HEK293 (cell line): Measurements from ENCODE around the gene PNISR.
A peak's percentile ranks its signal among the peaks of the same experiment; 100 is the strongest.

ENCODE experiments used
- CTCF ChIA-PET: fragments of 350-600 bp; formaldehyde crosslinking; extraction: SDS; loops from one replicate; lab custom pipeline; 2021; ENCODE audit warnings: antibody characterized with exemption; lab: Yijun Ruan, JAX
- POLR2A ChIA-PET: fragments of 300-600 bp; formaldehyde crosslinking; extraction: SDS; loops from one replicate; lab custom pipeline; 2020; ENCODE audit warnings: antibody characterized with exemption, inconsistent platforms; lab: Yijun Ruan, JAX
- H3K27ac ChIP-seq: fragments of 200-500 bp; sonication (Bioruptor generic); 2 replicates; pipeline ENCODE4 v1.5.1; 2014; ENCODE audit warnings: low read depth, low read length, control low read depth, inconsistent platforms; ENCODE audit errors: extremely low read depth
- H3K36me3 ChIP-seq, 2 experiments: fragments of 200-500 bp in 1 of 2; sonication (Bioruptor generic) in 1 of 2; 1 replicate in 1 of 2; 2 replicates in 1 of 2; pipeline ENCODE4 v1.5.1; 2014 to 2017; ENCODE audit warnings: inconsistent platforms in 2 of 2, low read length in 2 of 2; ENCODE audit not compliant: control insufficient read depth in 2 of 2, insufficient read depth in 1 of 2
- H3K4me1 ChIP-seq: fragments of 200-500 bp; sonication (Bioruptor generic); 2 replicates; pipeline ENCODE4 v1.5.1; 2014; ENCODE audit warnings: mild to moderate bottlenecking, low read length, inconsistent platforms; ENCODE audit not compliant: control insufficient read depth, insufficient read depth
- H3K4me3 ChIP-seq: 2 replicates; pipeline ENCODE4 v1.5.1; 2011; ENCODE audit warnings: low read depth, mild to moderate bottlenecking, control low read depth, low read length, moderate library complexity
- H3K9me3 ChIP-seq: fragments of 200-500 bp; sonication (Bioruptor generic); 2 replicates; pipeline ENCODE4 v1.5.1; 2014; ENCODE audit warnings: low read depth, low read length, inconsistent platforms; ENCODE audit not compliant: control insufficient read depth, insufficient read depth
- AEBP2 ChIP-seq: fragments of 450-650 bp; formaldehyde crosslinking; IDR thresholded peaks from 2 replicates; pipeline ENCODE4 v1.5.1; 2016; ENCODE audit warnings: missing biosample characterization, missing genetic modification characterization, borderline replicate concordance
- CTCF ChIP-seq: fragments of 450-650 bp; formaldehyde crosslinking; IDR thresholded peaks from 2 replicates; pipeline ENCODE4 v1.5.1; 2016; ENCODE audit warnings: missing biosample characterization, missing genetic modification characterization
- FEZF1 ChIP-seq: fragments of 450-650 bp; formaldehyde crosslinking; IDR thresholded peaks from 2 replicates; pipeline ENCODE4 v1.5.1; 2016; ENCODE audit warnings: missing biosample characterization, missing genetic modification characterization
- GLIS2 ChIP-seq: fragments of 450-650 bp; formaldehyde crosslinking; IDR thresholded peaks from 2 replicates; pipeline ENCODE4 v1.5.1; 2016; ENCODE audit warnings: missing biosample characterization, missing genetic modification characterization
- IKZF3 ChIP-seq: fragments of 450-650 bp; IDR thresholded peaks from 2 replicates; pipeline ENCODE4 v1.5.0; 2018; ENCODE audit warnings: missing biosample characterization, mild to moderate bottlenecking, missing genetic modification characterization, moderate library complexity
- PRDM4 ChIP-seq: fragments of 450-650 bp; formaldehyde crosslinking; IDR thresholded peaks from 2 replicates; pipeline ENCODE4 v1.5.1; 2017; ENCODE audit warnings: missing biosample characterization, missing genetic modification characterization
- PRDM6 ChIP-seq: fragments of 450-650 bp; formaldehyde crosslinking; IDR thresholded peaks from 2 replicates; pipeline ENCODE4 v1.5.1; 2017; ENCODE audit warnings: missing biosample characterization, missing genetic modification characterization
- SP3 ChIP-seq: fragments of 450-650 bp; formaldehyde crosslinking; IDR thresholded peaks from 2 replicates; pipeline ENCODE4 v1.5.1; 2016; ENCODE audit warnings: missing biosample characterization, missing genetic modification characterization
- SP7 ChIP-seq: fragments of 450-650 bp; formaldehyde crosslinking; IDR thresholded peaks from 2 replicates; pipeline ENCODE4 v1.5.1; 2016; ENCODE audit warnings: missing biosample characterization, missing genetic modification characterization
- TCF7L2 ChIP-seq: IDR thresholded peaks from 2 replicates; pipeline ENCODE4 v1.6.1; 2011; ENCODE audit warnings: low read depth, mild to moderate bottlenecking, inconsistent platforms, low read length, moderate library complexity, borderline replicate concordance
- WT1 ChIP-seq: fragments of 450-650 bp; formaldehyde crosslinking; IDR thresholded peaks from 2 replicates; pipeline ENCODE4 v1.5.1; 2016; ENCODE audit warnings: missing biosample characterization, missing genetic modification characterization
- ZBTB17 ChIP-seq: fragments of 450-650 bp; formaldehyde crosslinking; IDR thresholded peaks from 2 replicates; pipeline ENCODE4 v1.5.1; 2016; ENCODE audit warnings: missing biosample characterization, missing genetic modification characterization
- ZBTB26 ChIP-seq: fragments of 450-650 bp; formaldehyde crosslinking; optimal IDR thresholded peaks from 2 replicates; pipeline ENCODE3; 2016; ENCODE audit warnings: missing biosample characterization, mild to moderate bottlenecking, missing genetic modification characterization
- ZBTB8A ChIP-seq: fragments of 450-650 bp; formaldehyde crosslinking; IDR thresholded peaks from 2 replicates; pipeline ENCODE4 v1.5.1; 2016; ENCODE audit warnings: missing biosample characterization, missing genetic modification characterization
- ZNF112 ChIP-seq: fragments of 450-650 bp; formaldehyde crosslinking; IDR thresholded peaks from 2 replicates; pipeline ENCODE4 v1.5.0; 2017; ENCODE audit warnings: missing biosample characterization, missing genetic modification characterization
- ZNF138 ChIP-seq: fragments of 450-650 bp; formaldehyde crosslinking; IDR thresholded peaks from 2 replicates; pipeline ENCODE4 v1.5.1; 2016; ENCODE audit warnings: missing biosample characterization, missing genetic modification characterization, borderline replicate concordance
- ZNF174 ChIP-seq: fragments of 450-650 bp; formaldehyde crosslinking; IDR thresholded peaks from 2 replicates; pipeline ENCODE4 v1.5.0; 2017; ENCODE audit warnings: missing biosample characterization, mild to moderate bottlenecking, missing genetic modification characterization
- ZNF2 ChIP-seq: fragments of 450-650 bp; formaldehyde crosslinking; IDR thresholded peaks from 2 replicates; pipeline ENCODE4 v1.5.1; 2016; ENCODE audit warnings: missing biosample characterization, missing genetic modification characterization
- ZNF302 ChIP-seq: fragments of 450-650 bp; formaldehyde crosslinking; IDR thresholded peaks from 2 replicates; pipeline ENCODE4 v1.5.1; 2016; ENCODE audit warnings: missing biosample characterization, missing genetic modification characterization, low read depth
- ZNF394 ChIP-seq: fragments of 450-650 bp; formaldehyde crosslinking; IDR thresholded peaks from 2 replicates; pipeline ENCODE4 v1.5.1; 2016; ENCODE audit warnings: missing biosample characterization, missing genetic modification characterization, mild to moderate bottlenecking, moderate library complexity, borderline replicate concordance
- ZNF514 ChIP-seq: fragments of 450-650 bp; formaldehyde crosslinking; IDR thresholded peaks from 2 replicates; pipeline ENCODE4 v1.5.1; 2016; ENCODE audit warnings: missing biosample characterization, missing genetic modification characterization
- ZNF654 ChIP-seq: fragments of 450-650 bp; formaldehyde crosslinking; IDR thresholded peaks from 2 replicates; pipeline ENCODE4 v1.5.1; 2016; ENCODE audit warnings: low read depth, missing biosample characterization, missing genetic modification characterization
- ZNF658 ChIP-seq: fragments of 450-650 bp; formaldehyde crosslinking; IDR thresholded peaks from 2 replicates; pipeline ENCODE4; 2016; ENCODE audit warnings: missing biosample characterization, missing genetic modification characterization
- ZNF677 ChIP-seq: fragments of 450-650 bp; IDR thresholded peaks from 2 replicates; pipeline ENCODE4 v1.5.0; 2018; ENCODE audit warnings: missing biosample characterization, mild to moderate bottlenecking, missing genetic modification characterization, moderate library complexity
- ZNF76 ChIP-seq: fragments of 450-650 bp; formaldehyde crosslinking; IDR thresholded peaks from 2 replicates; pipeline ENCODE4; 2016; ENCODE audit warnings: low read depth, missing biosample characterization, missing genetic modification characterization, borderline replicate concordance
- ZNF777 ChIP-seq: fragments of 450-650 bp; formaldehyde crosslinking; IDR thresholded peaks from 2 replicates; pipeline ENCODE4 v1.5.1; 2017; ENCODE audit warnings: missing biosample characterization, missing genetic modification characterization, borderline replicate concordance
- ZNF791 ChIP-seq: fragments of 450-650 bp; formaldehyde crosslinking; IDR thresholded peaks from 2 replicates; pipeline ENCODE4 v1.5.1; 2016; ENCODE audit warnings: missing biosample characterization, missing genetic modification characterization

PNISR gene

GRCh38 chr6:99471638-99472037 is 46.5 kb upstream of the PNISR start:
- H3K36me3 ChIP-seq: peaks cover 13 to 35% of the 10 kb centered on the region in 2 experiments; a peak in 2 of 3 replicates
- H3K9me3 ChIP-seq: no peaks in the 10 kb centered on the region
- no peak overlapping the region for H3K4me3 ChIP-seq
- no peaks in the 10 kb centered on the region for H3K4me1 ChIP-seq
- POLR2A ChIA-PET: interaction anchor here (0.6 kb wide), 1 partner anchor 351 kb away, joined by 5 read pairs; no protein-coding TSS in a partner anchor
- no peak overlapping the region for H3K27ac ChIP-seq
- CTCF ChIA-PET: interaction anchor here (0.6 to 4.3 kb wide), 5 partner anchors 10 to 351 kb away, joined by 3 to 15 read pairs (median 5); no protein-coding TSS in a partner anchor
- no peak for TF ChIP-seq ZNF514 (tag by site-specific recombination)
- no peak for TF ChIP-seq ZNF76
- TF ChIP-seq ZBTB26 (tag by site-specific recombination): no peak
- TF ChIP-seq IKZF3 (tag by site-specific recombination): 0 out of 2 replicates have a peak, but pooled peaks have one; percentile 11
- no peak for TF ChIP-seq PRDM4
- TF ChIP-seq ZNF394 (tag by site-specific recombination): no peak
- no peak for TF ChIP-seq ZNF791
- no peak for TF ChIP-seq ZNF138 (tag by site-specific recombination)
- TF ChIP-seq PRDM6 (tag by site-specific recombination): peak; percentile 56; the same call in 1 of the 2 replicates
- peak; percentile 13; the same call in 1 of the 2 replicates for TF ChIP-seq FEZF1 (tag by site-specific recombination)
- no peak for TF ChIP-seq ZNF658 (tag by site-specific recombination)
- TF ChIP-seq ZNF112 (tag by site-specific recombination): no peak

- ChIA-PET POLR2A (no interaction called here), CTCF (interaction anchor here (0.7 to 2.6 kb wide), 17 partner anchors 11 to 402 kb away, joined by 3 to 22 read pairs (median 4); no protein-coding TSS in a partner anchor)
- Histone ChIP-seq H3K4me3 (no peak overlapping the region), H3K9me3 (no peaks in the 10 kb centered on the region), H3K36me3 (peaks cover 10 to 19% of the 10 kb centered on the region in 2 experiments; a peak in 2 of 3 replicates), H3K27ac (no peak overlapping the region), H3K4me1 (no peaks in the 10 kb centered on the region)
- TF ChIP-seq ZBTB17 (no peak), ZNF174 (tag by site-specific recombination) (no peak), CTCF (tag by site-specific recombination) (0 out of 2 replicates have a peak, but pooled peaks have one; percentile 21), ZNF302 (tag by site-specific recombination) (no peak), ZBTB8A (tag by site-specific recombination) (0 out of 2 replicates have a peak, but pooled peaks have one; percentile 12), SP7 (tag by site-specific recombination) (peak; percentile 27; the same call in 1 of the 2 replicates), IKZF3 (tag by site-specific recombination) (no peak), WT1 (tag by site-specific recombination) (no peak), ZNF777 (tag by site-specific recombination) (no peak), AEBP2 (no peak), GLIS2 (tag by site-specific recombination) (no peak), TCF7L2 (no peak), SP3 (tag by site-specific recombination) (no peak), ZNF654 (tag by site-specific recombination) (peak; percentile 94), ZNF677 (tag by site-specific recombination) (no peak), ZNF2 (tag by site-specific recombination) (0 out of 2 replicates have a peak, but pooled peaks have one; percentile 43)
Measured at GRCh38 chr6:99467509-99468106, 42.5 kb upstream of the PNISR start.
